DLD1 (cell line): ENCODE data around the gene GCK.

ENCODE experiments used
- in situ Hi-C: cut with HindIII; loops from 2 replicates; pipeline ENCODE4 v1.10.0; 2017; ENCODE audit warnings: low sequenced_read_pairs

Gene GCK

DNA sequence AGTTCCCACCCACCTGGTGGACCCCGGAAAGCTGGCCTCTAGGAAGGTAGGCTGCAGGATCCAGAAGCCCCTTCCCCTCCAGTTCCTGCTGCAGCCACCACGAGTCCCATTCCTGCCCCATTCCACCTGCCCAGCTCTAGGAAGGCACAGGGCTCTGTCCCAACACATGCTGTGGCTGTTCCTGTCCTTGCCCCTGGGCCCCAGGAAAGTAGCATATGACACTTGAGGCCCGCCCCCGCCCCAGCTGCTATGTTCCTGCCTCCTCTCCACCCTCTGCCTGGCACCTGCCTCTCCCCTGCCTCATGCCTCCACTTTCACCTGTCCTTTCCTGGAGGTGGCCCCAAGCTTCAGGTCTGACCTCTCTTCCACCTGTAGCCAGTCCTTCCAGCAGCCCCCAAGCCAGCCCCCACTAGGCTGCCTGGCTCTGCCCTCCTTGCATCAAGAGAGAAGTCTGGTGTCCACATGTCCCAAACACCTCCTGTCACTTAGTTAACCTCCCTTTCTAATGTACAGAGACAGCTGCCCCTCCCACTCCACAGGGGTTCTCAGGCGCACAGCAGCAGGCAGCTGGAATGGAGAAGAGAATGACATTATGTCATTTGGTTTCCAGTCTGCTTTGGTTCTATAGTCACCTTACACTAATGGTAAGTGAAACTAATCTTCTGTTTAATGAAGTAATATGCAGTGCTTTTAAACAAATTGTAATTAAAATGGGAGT, 34.3 kb upstream of the GCK start:
- in situ Hi-C loops = no loop called here

DNA sequence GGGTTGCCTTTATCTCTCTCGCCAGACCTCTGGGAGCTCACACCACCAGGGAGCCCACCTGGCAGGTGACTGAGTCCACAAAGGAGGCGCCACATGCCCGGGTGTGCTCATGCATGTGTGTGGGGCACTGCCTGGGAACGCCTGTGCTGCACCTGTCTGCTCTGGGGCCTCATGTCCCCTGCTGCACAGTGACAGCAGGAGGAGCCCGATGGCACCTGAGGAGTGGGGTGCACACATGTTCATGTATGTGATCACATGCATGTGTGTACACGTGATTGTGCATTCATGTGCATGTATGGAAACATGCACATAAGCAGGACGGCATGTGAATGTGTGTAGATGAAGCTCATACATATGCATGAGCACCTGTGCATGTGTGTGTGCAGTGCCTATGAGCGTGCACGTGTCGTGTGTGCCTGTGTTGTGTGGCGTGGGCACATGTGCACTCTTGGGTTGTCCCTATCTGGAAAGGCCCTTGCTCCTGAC, 33.6 kb upstream of the GCK start:
- in situ Hi-C loops = no loop called here

DNA sequence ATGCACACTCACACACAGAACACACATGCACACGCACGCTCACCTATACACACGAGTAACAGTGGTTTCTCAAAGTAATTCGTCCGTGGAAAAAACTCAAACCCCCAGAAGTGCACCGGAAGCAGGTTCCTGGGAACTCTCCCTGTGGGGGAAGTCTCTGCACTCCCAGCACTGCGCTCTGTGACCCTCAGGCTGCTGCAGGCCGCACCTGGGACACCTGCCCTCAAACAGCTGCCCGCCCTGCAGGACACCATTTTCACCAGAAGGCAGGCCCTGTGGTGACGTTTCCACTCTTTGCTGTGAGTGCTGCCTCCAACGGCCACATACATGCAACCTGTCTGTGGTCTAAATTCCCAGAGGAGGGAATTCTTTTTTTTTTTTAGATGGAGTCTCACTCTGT, 32.8 kb upstream of the GCK start:
- in situ Hi-C loops = no loop called here

DNA sequence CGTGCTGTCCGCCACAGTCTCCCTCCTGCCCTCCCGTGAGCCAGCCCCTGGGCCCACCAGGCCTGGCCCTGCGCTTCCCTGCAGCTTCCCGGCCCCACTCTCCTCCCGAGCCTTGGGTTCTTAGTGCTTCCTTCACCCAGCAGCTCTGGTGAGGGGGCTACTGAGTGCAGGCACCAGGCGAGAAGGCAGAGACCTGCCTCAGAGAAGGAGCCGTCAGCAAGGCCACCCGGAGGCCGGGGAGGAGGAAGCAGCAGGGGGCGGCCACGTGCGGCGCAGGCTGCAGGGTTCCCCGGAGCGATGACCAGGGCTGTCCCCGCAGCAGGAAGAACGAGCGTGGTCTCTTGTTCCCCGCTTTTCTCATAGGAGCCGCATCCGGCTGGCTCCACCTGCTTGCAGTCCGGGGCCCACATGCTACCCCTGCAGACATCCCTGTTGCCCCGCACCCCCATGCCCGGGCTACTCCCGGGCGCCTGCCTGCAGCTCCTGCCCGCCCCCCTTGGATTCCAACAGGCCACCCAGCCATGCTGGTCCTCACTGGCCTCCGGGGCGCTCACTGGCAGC, 32.1 kb upstream of the GCK start:
- in situ Hi-C loops = no loop called here

DNA sequence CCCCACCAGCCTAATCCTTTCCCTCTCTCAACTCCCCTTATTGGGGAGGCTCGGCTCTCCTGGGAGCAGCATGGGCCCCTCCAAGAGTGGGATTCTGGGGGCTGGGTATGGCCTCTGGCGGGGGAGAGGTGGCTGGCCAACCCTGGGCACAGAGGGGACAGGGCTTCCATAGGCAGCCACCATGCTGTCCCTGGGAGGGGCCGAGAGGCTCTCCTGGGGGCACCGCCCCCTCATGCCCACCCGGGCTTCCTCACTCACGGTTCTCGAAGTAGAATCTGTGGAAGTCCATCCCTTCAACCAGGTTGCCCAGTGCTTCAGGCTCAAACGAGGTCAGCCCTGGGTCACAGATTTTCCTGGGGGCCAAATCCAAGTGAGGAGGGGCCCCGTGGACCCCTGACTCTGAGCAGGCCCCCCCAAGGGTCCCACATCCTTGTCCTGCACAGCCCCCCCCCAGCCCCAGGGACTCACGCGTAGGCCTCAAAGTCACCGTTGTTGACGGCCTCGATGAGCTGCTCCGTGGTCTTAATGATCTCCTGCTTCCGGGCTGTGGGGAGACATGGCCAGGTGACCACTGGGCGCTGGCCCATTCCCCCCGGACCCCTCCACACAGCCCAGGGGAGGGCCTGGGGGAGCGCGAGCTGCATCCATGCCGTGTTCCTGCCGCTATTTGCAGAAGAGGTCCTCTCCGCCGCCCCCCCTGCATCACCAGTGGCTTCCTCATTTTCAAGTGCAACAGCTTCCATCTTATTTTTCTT, 31.3 kb upstream of the GCK start:
- in situ Hi-C loops = no loop called here

DNA sequence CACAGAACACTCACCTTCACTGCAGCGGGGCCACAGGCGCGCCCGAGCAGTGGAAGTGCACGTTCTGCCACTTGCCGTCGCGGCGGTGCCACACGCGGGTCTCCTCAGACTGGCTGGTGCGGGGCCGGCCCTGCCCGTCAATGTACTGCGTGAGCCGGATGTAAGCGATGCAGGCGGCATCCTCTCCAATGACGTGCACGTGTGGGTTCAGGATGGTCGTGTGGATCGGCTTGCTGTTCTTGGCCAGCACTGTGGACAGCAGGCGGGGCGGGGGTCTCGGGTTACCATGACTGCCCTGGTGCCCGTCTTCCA, 30.8 kb upstream of the GCK start:
- in situ Hi-C loops = no loop called here

DNA sequence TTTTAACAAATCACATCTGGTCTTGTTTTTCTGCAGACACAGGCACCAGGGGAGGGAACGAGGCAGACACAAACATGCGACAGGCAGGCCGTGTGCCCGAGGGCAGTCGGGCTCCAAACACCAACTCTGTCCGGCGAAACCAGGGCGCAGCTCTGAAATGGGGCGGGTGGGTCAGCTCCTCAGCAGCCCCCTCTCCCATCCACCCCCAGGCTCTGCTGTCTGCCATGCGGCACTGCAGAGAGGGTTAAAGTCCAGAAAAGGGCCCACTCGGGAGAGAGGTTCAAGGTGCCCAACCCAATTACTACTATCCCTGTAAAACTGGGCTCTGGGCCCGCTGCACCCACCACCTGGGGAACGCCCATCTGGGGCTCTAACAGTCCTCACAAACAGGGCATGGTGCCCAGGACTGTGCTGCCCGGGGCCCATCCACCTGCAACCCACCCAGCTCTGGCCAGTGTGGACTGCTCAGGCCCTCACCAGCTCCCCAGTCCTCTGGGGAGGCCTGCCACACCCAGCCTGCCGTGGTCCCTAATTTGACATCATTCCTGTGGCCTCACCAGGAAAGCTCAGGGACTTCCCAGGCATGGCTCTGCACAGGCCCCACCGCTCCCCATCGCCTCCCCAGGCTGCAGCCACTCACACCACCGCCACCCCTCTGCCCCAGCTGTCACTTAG, 30.3 kb upstream of the GCK start:
- in situ Hi-C loops = loop anchor here (10.0 kb wide), 1 partner anchor 155 kb away; the partner anchor contains the start of gene PGAM2

DNA sequence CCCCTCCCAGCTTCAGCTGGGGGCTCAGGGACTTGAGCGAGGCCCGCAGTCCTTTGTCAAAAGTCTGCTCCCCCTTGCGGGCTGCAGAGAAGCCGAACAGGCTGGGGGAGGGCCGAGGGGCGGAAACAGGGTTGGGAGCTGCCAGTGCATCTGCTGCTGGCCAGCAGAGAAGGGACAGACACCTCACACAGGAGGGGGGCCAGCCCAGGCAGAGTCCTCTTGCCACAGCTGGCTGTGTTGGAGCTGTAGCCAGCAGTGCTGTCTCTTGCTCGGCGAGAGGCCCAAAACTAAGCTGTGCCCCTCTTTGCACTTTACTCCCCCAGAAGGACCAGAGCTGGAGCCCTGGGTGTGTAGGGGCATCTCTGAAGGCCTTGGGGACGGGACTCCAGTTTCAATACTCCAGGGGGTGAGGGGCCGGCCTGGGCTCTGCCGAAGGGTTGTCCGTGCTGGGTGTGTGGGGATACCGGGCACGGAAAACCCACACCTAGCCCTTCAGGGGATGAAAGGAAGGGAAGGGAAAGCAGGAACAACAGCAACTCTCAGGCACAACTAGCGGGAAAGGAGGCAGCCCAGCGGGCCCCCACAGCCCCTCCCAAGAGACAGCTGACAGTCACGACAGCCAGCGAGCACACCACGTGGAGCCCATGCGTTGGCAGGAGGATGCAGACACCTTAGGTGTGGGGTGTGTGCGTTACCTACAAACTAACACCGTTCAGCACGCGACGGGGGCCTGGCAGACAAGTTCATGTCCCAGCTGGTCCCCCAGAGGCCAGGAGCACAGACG, 29.4 kb upstream of the GCK start:
- in situ Hi-C loops = loop anchor here (10.0 kb wide), 1 partner anchor 154 kb away; the partner anchor contains the start of gene PGAM2

DNA sequence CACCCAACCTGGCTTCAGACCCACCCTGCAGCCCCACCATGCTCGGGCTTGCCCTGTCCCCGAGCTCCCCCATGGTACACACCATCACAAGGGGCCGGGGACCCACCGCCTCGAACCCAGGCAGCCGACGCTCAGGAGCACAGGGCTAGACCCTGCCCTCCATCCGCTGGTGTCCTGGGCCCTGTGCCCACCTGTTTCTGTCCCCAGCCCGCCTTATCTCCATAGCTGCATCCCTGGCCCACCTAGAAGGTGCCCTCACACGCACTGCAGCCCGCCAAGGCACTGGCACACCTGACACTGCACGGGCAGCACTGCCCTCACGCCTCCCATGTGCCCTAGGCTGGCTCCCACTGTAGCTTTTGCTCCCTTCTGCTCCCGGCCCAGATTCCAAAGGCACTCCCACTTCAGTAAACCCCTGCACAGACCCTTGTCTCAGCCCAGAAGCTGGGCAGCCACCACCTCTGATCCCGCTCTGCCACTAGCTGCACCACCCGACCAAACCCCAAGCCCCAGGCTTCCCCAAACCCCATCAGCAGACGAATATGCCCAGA, 28.7 kb upstream of the GCK start:
- in situ Hi-C loops = loop anchor here (10.0 kb wide), 1 partner anchor 153 kb away; the partner anchor contains the start of gene PGAM2

DNA sequence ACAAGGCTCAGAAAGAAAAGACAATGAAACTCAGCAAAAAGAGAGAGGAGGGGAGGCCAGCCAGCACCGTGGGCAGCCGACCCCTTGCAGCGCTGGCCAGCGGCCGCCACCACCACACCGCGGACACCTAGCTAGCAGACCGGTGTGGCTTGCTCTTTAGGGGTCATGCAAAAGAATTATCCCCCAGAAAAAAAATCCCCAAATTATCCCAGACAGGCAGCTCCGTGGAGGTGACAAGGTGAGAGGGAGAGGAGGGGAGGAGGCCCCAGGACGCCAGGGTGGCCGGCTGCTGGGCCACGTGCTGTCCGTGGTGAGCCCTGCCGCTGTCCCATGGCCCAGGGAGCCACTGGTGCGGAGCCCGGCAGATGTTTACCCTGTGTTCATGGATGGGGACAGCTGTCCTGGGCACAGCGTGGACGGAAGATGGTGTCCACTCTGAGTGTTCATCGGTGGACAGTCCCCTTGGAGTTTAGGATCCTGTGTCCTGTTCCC, 28.0 kb upstream of the GCK start:
- in situ Hi-C loops = loop anchor here (10.0 kb wide), 1 partner anchor 152 kb away; the partner anchor contains the start of gene PGAM2

DNA sequence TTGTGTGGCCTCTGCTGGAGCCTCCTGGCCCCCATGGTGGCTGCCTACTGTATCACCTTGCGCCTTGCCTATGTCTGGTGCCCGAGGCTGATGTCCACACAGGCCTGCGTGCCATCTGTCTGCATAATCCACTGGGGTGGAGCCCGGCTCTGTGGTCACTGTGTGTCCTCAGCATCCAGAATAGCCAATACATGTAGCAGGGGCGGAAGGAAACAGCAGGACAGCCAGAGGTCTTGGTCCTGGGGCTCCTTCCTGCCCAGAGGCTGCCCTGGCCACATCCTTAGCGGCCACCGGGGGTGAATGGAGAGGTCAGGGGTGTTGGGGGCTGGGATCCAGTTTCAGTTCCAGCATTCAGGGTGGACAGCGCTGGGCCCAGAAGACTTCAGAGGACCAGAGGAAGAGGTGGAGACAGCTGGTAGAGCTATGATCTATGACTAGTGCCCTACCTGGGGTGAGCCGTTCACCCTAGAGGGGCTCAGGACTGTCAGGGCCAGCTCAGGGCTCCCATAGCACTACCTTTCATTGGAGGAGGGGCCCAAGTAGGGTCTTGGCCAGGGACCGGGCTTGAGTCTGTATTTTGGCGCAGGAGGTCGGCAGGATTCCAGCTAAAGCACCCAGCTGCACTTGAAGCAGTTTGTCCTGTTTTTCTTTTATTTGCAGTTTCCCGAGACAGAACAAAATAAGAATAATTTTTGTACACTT, 27.4 kb upstream of the GCK start:
- in situ Hi-C loops = loop anchor here (10.0 kb wide), 1 partner anchor 152 kb away; the partner anchor contains the start of gene PGAM2

DNA sequence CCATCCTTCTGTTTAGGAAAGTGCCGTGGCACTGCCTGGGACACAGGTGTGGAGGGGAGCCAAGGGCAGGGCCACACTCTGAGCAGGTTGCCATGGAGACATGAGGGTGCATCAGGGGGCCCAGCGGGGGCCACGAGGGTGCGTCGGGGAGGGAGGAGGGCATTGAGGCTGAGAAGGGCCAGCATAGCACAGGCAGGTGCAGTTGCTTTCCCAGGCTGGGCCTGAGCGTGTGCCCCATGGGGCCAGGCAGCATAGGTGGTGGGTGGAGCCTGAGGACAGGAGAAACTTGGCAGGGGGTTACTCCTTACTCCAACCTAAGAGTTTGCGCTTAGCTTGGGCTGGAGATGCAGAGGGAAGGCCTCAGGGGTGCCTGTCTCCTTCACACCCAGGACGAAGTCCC, 26.8 kb upstream of the GCK start:
- in situ Hi-C loops = loop anchor here (10.0 kb wide), 1 partner anchor 151 kb away; the partner anchor contains the start of gene PGAM2

DNA sequence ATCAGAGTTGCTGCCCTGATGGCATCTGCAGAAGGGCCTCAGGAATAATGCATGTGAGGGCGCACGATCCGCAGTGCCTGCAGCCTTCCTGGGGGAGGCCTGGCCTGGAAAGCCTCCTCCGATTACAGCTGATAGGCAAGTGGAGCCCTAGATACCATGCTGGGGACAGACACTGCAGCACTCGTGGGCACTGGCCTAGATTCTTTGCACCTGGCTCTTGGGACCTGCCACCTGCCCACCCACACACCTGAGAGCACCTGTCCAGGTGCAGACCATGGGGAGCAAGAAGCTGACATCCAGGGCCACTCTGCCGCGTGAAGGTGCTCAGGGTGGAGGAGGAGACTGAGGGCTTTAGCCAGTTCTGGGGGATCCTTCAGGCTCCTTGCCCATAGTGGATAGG, 26.3 kb upstream of the GCK start:
- in situ Hi-C loops = loop anchor here (10.0 kb wide), 1 partner anchor 151 kb away; the partner anchor contains the start of gene PGAM2

DNA sequence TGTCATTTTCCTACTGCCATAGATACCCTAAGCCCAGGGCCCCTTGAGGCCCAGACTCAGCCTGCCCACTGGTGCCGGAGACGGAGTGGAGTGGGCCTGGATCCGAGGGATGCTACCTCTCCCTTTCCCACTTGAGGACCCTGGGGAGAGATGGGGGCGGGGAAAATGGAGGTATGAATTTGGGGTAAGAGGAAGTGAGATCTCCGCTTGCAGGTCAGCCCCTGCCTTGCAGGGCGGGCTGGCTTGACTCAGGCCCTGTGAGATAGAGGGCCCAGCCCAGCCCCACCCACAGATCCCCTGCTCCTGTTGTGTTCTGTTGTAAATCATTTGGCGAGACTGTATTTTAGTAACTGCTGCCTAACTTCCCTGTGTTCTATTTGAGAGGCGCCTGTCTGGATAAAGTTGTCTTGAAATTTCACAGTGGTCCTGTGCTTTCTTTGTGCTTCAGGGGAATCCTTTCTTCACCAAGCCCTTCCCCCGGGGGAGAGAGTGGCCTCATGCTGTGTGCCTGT, 24.7 kb upstream of the GCK start:
- in situ Hi-C loops = loop anchor here (10.0 kb wide), 1 partner anchor 149 kb away; the partner anchor contains the start of gene PGAM2

DNA sequence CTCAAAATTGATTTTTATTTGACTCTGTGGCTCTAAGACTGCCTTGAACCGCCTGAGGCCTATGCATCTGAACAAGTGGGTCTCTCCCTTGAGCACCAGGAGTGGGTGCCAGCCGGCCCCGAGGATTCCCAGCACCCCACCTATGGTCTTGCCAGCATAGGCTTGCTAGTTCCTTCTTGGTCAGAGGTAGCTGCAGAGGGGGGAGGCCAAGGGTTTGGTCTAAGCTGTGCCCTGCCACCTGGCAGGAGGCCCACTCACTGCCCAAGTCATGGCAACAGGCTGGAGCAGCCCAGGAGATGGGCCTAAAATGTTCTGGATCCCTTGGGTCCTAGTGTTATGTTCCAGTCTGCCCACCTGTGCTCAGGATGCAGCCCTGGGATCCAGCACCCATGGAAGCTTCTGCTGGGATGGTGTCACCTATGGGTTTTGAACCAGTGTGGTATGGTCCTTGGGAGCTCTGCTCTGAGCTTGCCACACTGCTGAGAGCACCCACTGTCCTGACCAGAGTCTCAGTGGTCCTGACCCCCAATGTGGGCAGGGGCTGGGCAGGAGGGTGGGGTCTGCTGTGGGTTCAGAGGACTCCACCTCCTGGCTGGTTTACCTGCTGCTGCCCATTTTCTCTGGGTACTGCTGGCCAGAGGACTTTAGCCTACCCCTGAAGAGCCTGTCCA, 24.1 kb upstream of the GCK start:
- in situ Hi-C loops = loop anchor here (10.0 kb wide), 1 partner anchor 149 kb away; the partner anchor contains the start of gene PGAM2

DNA sequence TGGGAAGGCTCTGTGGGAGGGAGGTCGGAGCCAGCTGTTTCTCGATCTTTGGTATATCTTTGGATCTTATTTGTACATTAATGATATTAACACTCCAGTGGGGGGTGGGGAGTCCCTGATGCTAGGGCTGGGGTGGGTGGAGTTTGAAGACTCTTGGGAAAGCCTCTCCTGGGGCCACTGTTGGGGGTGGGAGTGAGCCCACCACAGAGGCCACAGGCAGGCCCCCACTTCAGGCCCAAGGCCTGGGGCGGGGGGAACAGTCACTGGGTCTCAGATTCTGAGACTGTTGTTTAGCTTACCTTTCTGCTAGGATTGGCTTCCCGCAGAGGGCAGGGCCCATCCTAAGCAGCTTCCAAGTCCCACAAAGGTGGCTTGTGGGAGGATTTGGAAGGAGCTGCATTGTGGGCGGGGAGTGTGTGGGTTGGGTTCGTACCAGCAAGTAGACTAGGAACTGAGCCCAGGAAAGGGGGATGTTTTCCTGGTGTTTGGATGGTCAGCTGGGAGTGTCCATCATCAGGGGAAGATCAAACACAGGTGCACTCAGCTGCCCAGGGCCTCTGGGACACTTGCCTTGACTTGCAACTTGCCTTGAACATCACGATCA, 23.4 kb upstream of the GCK start:
- in situ Hi-C loops = loop anchor here (10.0 kb wide), 1 partner anchor 148 kb away; the partner anchor contains the start of gene PGAM2

DNA sequence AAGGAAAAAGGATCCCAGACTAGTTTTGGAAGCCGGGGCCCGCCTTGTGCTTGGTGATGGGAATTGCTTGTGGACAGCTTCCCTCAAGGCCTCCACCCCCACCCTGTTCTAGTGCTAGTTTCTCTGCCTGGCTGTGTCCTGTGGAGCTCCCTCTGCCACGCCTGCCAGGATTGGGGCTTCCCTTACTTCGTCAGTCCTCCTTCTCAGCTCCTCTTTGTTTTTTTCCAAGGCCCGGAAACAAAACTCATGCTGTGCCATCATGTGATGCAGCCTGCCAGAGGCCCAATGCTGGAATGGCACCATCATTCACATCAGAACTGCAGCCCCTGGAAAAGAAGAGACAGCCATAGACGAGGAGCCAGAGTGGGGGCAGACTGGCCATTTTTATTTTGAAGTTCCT, 22.8 kb upstream of the GCK start:
- in situ Hi-C loops = loop anchor here (10.0 kb wide), 1 partner anchor 147 kb away; the partner anchor contains the start of gene PGAM2
